GM21723 (cell line): ENCODE measurements around the gene LAYN.

Experiments used
- ATAC-seq: cut with Tn5 transposase; IDR thresholded peaks from one replicate; pipeline ENCODE4 v1.9.1; 2021; ENCODE audit warnings: mild to moderate bottlenecking, moderate library complexity; ENCODE audit not compliant: unreplicated experiment

LAYN gene

GRCh38 chr11:111591187-111591960, 50.9 kb downstream of the LAYN start:
- ATAC-seq = no peak

GRCh38 chr11:111592491-111592890, 52.0 kb downstream of the LAYN start:
- ATAC-seq = no peak

GRCh38 chr11:111596319-111596718, 55.8 kb downstream of the LAYN start:
- no peak for ATAC-seq

- ATAC-seq = no peak
Measured at GRCh38 chr11:111598148-111598547, 57.6 kb downstream of the LAYN start.

GRCh38 chr11:111598559-111598958, 58.0 kb downstream of the LAYN start:
- ATAC-seq = no peak

- no peak for ATAC-seq
Measured at GRCh38 chr11:111601636-111601978, 61.1 kb downstream of the LAYN start.

GRCh38 chr11:111601979-111602864, 61.7 kb downstream of the LAYN start, which contains the start of gene SIK2:
SIK2 (plus strand) TSS chr11:111602449; CDS start chr11:111602564, 115 bp downstream.
- ATAC-seq = peak; percentile 85

GRCh38 chr11:111602865-111603610, 62.5 kb downstream of the LAYN start:
- ATAC-seq = no peak

- no peak for ATAC-seq
Measured at GRCh38 chr11:111603611-111604130, 63.2 kb downstream of the LAYN start.

GRCh38 chr11:111604392-111605009, 64.0 kb downstream of the LAYN start:
- ATAC-seq = no peak

- no peak for ATAC-seq
Measured at GRCh38 chr11:111605681-111606080, 65.2 kb downstream of the LAYN start.

- ATAC-seq = no peak
Measured at GRCh38 chr11:111606986-111607385, 66.5 kb downstream of the LAYN start.

- ATAC-seq = no peak
Measured at GRCh38 chr11:111607751-111608150, 67.2 kb downstream of the LAYN start.
